PC-3 (cell line): ENCODE results near the gene ZNF384. TPM values are rescaled to one million over a fixed set of nuclear protein-coding genes. Genes with fewer than 3 reads are reported as not detected.
A peak's percentile ranks its signal among the peaks of the same experiment; 100 is the strongest.

ENCODE experiments used
- ATAC-seq: fragments of 200-7000 bp; cut with Tn5 transposase; 2 replicates; pipeline ENCODE4 v1.9.1; 2020; ENCODE audit warnings: mild to moderate bottlenecking, moderate library complexity
- BruUV-seq: library from RNA; stranded (reverse); fragments of 400-500 nt; replicated peaks from 2 replicates; lab custom pipeline; 2021; lab: Mats Ljungman, UMichigan
- CTCF ChIA-PET: fragments of 300-600 bp; sonication (Branson Sonifier 250); formaldehyde crosslinking; loops from one replicate; lab custom pipeline; 2022; ENCODE audit warnings: antibody characterized with exemption; lab: Charles Lee
- POLR2A ChIA-PET: fragments of 300-600 bp; sonication (Branson Sonifier 250); formaldehyde crosslinking; loops from one replicate; lab custom pipeline; 2022; ENCODE audit warnings: antibody characterized with exemption; ENCODE audit not compliant: unreplicated experiment; lab: Charles Lee
- DNase-seq: peaks from one replicate; pipeline ENCODE4 v3.0.0-alpha.2; 2015
- H2AFZ ChIP-seq: fragments of 300-600 bp; sonication (generic); 2 replicates; pipeline ENCODE4 v1.6.0; 2016; ENCODE audit warnings: antibody characterized with exemption, low read length
- H3F3A ChIP-seq: fragments of 300-600 bp; sonication (generic); one replicate; pipeline ENCODE4 v1.6.0; 2017; ENCODE audit warnings: antibody characterized with exemption, low read length, control low read depth, mild to moderate bottlenecking; ENCODE audit not compliant: unreplicated experiment
- H3K27ac ChIP-seq: fragments of 300-600 bp; sonication (generic); 2 replicates; pipeline ENCODE4 v1.5.1; 2016; ENCODE audit warnings: mild to moderate bottlenecking, low read length
- H3K27me3 ChIP-seq: fragments of 300-600 bp; sonication (generic); 2 replicates; pipeline ENCODE4 v1.6.1; 2016; ENCODE audit warnings: low read length, mixed read lengths
- H3K36me3 ChIP-seq: fragments of 300-600 bp; sonication (generic); 2 replicates; pipeline ENCODE4 v1.6.1; 2016; ENCODE audit warnings: low read depth, mixed run types, low read length, mixed read lengths
- H3K4me1 ChIP-seq: fragments of 300-600 bp; sonication (generic); 2 replicates; pipeline ENCODE4 v1.5.1; 2016; ENCODE audit warnings: low read length; ENCODE audit not compliant: insufficient read depth
- H3K4me2 ChIP-seq: fragments of 300-600 bp; sonication (generic); 2 replicates; pipeline ENCODE4 v1.6.0; 2016; ENCODE audit warnings: low read length
- H3K4me3 ChIP-seq: fragments of 300-600 bp; sonication (generic); 2 replicates; pipeline ENCODE4 v1.5.1; 2016; ENCODE audit warnings: mild to moderate bottlenecking, low read length, mixed read lengths
- H3K79me2 ChIP-seq: fragments of 300-600 bp; sonication (generic); 2 replicates; pipeline ENCODE4 v1.6.1; 2017; ENCODE audit warnings: low read length, mixed read lengths
- H3K9ac ChIP-seq: fragments of 300-600 bp; sonication (generic); 2 replicates; pipeline ENCODE4 v1.6.0; 2016; ENCODE audit warnings: mild to moderate bottlenecking, low read length
- H3K9me2 ChIP-seq: fragments of 300-600 bp; sonication (generic); replicated peaks from 2 replicates; pipeline ENCODE4 v1.6.1; 2016; ENCODE audit warnings: mixed run types, low read length, mixed read lengths
- H3K9me3 ChIP-seq: fragments of 300-600 bp; sonication (generic); 2 replicates; pipeline ENCODE4 v1.6.1; 2016; ENCODE audit warnings: low read length, mixed read lengths
- H4K20me1 ChIP-seq: fragments of 300-600 bp; sonication (generic); 2 replicates; pipeline ENCODE4 v1.6.1; 2016; ENCODE audit warnings: low read length, mixed read lengths
- CTCF ChIP-seq: fragments of 300-600 bp; sonication (generic); conservative IDR thresholded peaks from 2 replicates; pipeline ENCODE4 v1.5.1; 2017; ENCODE audit warnings: antibody characterized with exemption, low read depth, mild to moderate bottlenecking, low read length
- EZH2 ChIP-seq: fragments of 300-600 bp; sonication (generic); IDR thresholded peaks from one replicate; pipeline ENCODE4 v1.6.1; 2017; ENCODE audit warnings: antibody characterized with exemption, mild to moderate bottlenecking, low read length; ENCODE audit not compliant: unreplicated experiment
- EZH2phosphoT487 ChIP-seq: fragments of 300-600 bp; sonication (generic); IDR thresholded peaks from 2 replicates; pipeline ENCODE4 v1.6.1; 2018; ENCODE audit warnings: mild to moderate bottlenecking, antibody characterized with exemption, low read length, borderline replicate concordance
- intact Hi-C: fragments of 100-400 bp; cut with micrococcal nuclease; formaldehyde crosslinking; loops from 2 replicates; pipeline ENCODE4 v1.9.0; 2023
- total RNA-seq: library from RNA; depleted of rRNA; stranded (reverse); fragments of >200 nt; gene quantifications from 2 replicates; pipeline ENCODE4 v1.2.3, GENCODE V29; 2014

ZNF384 gene
- total RNA-seq, 1 experiment from 2014 or later: 22.3 TPM

GRCh38 chr12:6730169-6730568, 41.0 kb upstream of the ZNF384 start:
- H3K4me3 ChIP-seq: no peak overlapping the region
- intact Hi-C loops: no loop called here
- no peaks in the 10 kb centered on the region for H3K4me1 ChIP-seq
- DNase-seq: no peak
- H2AFZ ChIP-seq: no peak overlapping the region
- no peaks in the 10 kb centered on the region for H3K9me3 ChIP-seq
- CTCF ChIA-PET: no interaction called here
- POLR2A ChIA-PET: no interaction called here
- no peak overlapping the region for H3K9ac ChIP-seq
- H3K9me2 ChIP-seq: no peaks in the 10 kb centered on the region
- no peaks in the 10 kb centered on the region for H3K27me3 ChIP-seq
- H4K20me1 ChIP-seq: no peaks in the 10 kb centered on the region
- H3K36me3 ChIP-seq: peaks cover 8% of the 10 kb centered on the region; the same call in 1 of the 2 replicates
- no peak for ATAC-seq
- no peaks in the 10 kb centered on the region for H3F3A ChIP-seq
- peaks cover 4% of the 10 kb centered on the region; the same call in 1 of the 2 replicates for H3K79me2 ChIP-seq
- H3K27ac ChIP-seq: no peak overlapping the region
- BruUV-seq: no TSS peak
- H3K4me2 ChIP-seq: no peak overlapping the region
- TF ChIP-seq CTCF (no peak), EZH2phosphoT487 (no peak), EZH2 (no peak)

GRCh38 chr12:6729186-6729585, 40.0 kb upstream of the ZNF384 start:
- DNase-seq (no peak), ATAC-seq (no peak)
- Histone ChIP-seq H3K9ac (no peak overlapping the region), H2AFZ (no peak overlapping the region), H3K27me3 (no peaks in the 10 kb centered on the region), H3K36me3 (peaks cover 8% of the 10 kb centered on the region; the same call in 1 of the 2 replicates), H3K4me1 (peaks cover 8% of the 10 kb centered on the region), H3F3A (no peaks in the 10 kb centered on the region), H3K4me2 (no peak overlapping the region), H4K20me1 (no peaks in the 10 kb centered on the region), H3K9me3 (no peaks in the 10 kb centered on the region), H3K79me2 (peaks cover 13% of the 10 kb centered on the region), H3K4me3 (no peak overlapping the region), H3K9me2 (no peaks in the 10 kb centered on the region), H3K27ac (no peak overlapping the region)
- no TSS peak for BruUV-seq
- ChIA-PET CTCF (no interaction called here), POLR2A (no interaction called here)
- intact Hi-C loops: no loop called here
- TF ChIP-seq CTCF (no peak), EZH2phosphoT487 (no peak), EZH2 (no peak)

- H3K36me3 ChIP-seq: peaks cover 8% of the 10 kb centered on the region; the same call in 1 of the 2 replicates
- H3F3A ChIP-seq: no peaks in the 10 kb centered on the region
- intact Hi-C loops: no loop called here
- no peak overlapping the region for H3K4me3 ChIP-seq
- H3K27ac ChIP-seq: no peak overlapping the region
- H4K20me1 ChIP-seq: no peaks in the 10 kb centered on the region
- TF ChIP-seq EZH2 (no peak), CTCF (no peak), EZH2phosphoT487 (no peak)
- no peak for ATAC-seq
- H3K4me2 ChIP-seq: 0 out of 2 replicates have a peak overlapping the region, but pooled peaks have one; percentile 19
- no peak for DNase-seq
- H3K4me1 ChIP-seq: peaks cover 17% of the 10 kb centered on the region
- BruUV-seq: no TSS peak
- no peaks in the 10 kb centered on the region for H3K9me3 ChIP-seq
- peaks cover 13% of the 10 kb centered on the region for H3K79me2 ChIP-seq
- no peaks in the 10 kb centered on the region for H3K27me3 ChIP-seq
- H3K9me2 ChIP-seq: no peaks in the 10 kb centered on the region
- POLR2A ChIA-PET: no interaction called here
- CTCF ChIA-PET: no interaction called here
- no peak overlapping the region for H2AFZ ChIP-seq
- H3K9ac ChIP-seq: no peak overlapping the region
Observed at GRCh38 chr12:6725350-6725749, 36.2 kb upstream of the ZNF384 start.
